Stomach (tissue), 4 donors: ENCODE measurements around the gene ADH4.

ENCODE experiments used
- CTCF ChIP-seq, 7 experiments: fragments of 450-650 bp in 4 of 7; fragments of 200-600 bp in 3 of 7; sonication (generic) in 3 of 7; IDR thresholded peaks; one replicate each; pipeline ENCODE4 v1.5.1; 2016 to 2019; ENCODE audit warnings: antibody characterized with exemption in 7 of 7, control low read depth in 2 of 7, mild to moderate bottlenecking in 1 of 7
- EP300 ChIP-seq: sonication (generic); formaldehyde crosslinking; IDR thresholded peaks from one replicate; pipeline ENCODE4 v1.6.1; 2017; ENCODE audit warnings: antibody characterized with exemption
- POLR2A ChIP-seq, 4 donors: fragments of 450-650 bp; IDR thresholded peaks; one replicate each; pipeline ENCODE4 v1.6.1; 2016; ENCODE audit warnings: antibody characterized with exemption in 4 of 4, control low read depth in 2 of 4, mild to moderate bottlenecking in 1 of 4, moderate library complexity in 1 of 4
- POLR2AphosphoS5 ChIP-seq, 3 donors: sonication (generic); formaldehyde crosslinking; IDR thresholded peaks; one replicate each; pipeline ENCODE4 v1.6.1; 2016; ENCODE audit warnings: antibody characterized with exemption in 3 of 3

DNA sequence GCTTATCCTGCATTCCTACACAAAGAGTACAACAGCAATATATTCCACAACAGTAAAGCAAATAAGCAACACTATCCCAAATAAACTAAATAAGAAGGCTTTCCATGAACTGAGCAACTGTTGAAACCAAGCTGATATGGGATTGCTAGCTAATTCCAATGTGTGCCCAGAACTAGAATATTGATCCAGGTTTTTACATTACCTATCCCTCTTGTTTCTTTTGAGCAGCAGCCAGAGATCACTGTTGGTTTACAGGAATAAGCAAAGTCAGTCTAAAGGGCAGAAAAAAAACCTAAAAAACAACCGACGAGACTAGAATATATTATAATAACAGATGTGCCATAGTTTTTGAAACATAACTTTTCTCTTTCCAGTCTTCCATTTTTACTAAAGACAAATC, 22.4 kb upstream of the ADH4 start:
- TF ChIP-seq CTCF (IDR thresholded peaks at IDR 0.05) (no peak), POLR2AphosphoS5 (IDR thresholded peaks at IDR 0.05) (no peak), POLR2A (IDR thresholded peaks at IDR 0.05) (no peak), EP300 (no peak)
